ENCODE data around the gene DMAC1. TPM values are rescaled to one million over a fixed set of nuclear protein-coding genes. Genes with fewer than 3 reads are reported as not detected.

DMAC1 gene
- total and polyA plus RNA-seq, 12 donors, result 6.9 to 78.0 (median 31.0) TPM

- no peak for DNase-seq
- Histone ChIP-seq H3K27ac (no peak overlapping the region), H3K36me3 (replicated peaks in 1 of 2) (no peaks in the 10 kb centered on the region), H3K27me3 (no peaks in the 10 kb centered on the region), H3K4me3 (no peak overlapping the region), H3K9me3 (replicated peaks in 1 of 3) (no peaks in the 10 kb centered on the region), H3K4me1 (replicated peaks in 1 of 2) (no peaks in the 10 kb centered on the region)
- intact Hi-C loops (cut with DNase I), result no loop called here
- TF ChIP-seq, protein P1, sequence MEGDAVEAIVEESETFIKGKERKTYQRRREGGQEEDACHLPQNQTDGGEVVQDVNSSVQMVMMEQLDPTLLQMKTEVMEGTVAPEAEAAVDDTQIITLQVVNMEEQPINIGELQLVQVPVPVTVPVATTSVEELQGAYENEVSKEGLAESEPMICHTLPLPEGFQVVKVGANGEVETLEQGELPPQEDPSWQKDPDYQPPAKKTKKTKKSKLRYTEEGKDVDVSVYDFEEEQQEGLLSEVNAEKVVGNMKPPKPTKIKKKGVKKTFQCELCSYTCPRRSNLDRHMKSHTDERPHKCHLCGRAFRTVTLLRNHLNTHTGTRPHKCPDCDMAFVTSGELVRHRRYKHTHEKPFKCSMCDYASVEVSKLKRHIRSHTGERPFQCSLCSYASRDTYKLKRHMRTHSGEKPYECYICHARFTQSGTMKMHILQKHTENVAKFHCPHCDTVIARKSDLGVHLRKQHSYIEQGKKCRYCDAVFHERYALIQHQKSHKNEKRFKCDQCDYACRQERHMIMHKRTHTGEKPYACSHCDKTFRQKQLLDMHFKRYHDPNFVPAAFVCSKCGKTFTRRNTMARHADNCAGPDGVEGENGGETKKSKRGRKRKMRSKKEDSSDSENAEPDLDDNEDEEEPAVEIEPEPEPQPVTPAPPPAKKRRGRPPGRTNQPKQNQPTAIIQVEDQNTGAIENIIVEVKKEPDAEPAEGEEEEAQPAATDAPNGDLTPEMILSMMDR (IDR thresholded peaks at IDR 0.05), result no peak
- TF ChIP-seq POLR2A (IDR thresholded peaks at IDR 0.05), result no peak
These were observed 43.5 kb downstream of the DMAC1 start for GRCh38 chr9:7756088-7756487.

GRCh38 chr9:7752481-7752880 is 47.1 kb downstream of the DMAC1 start:
- H3K27me3 ChIP-seq, result no peaks in the 10 kb centered on the region
- 71 to 76% (median 75%) methylated on average over 2 of the region's 2 CpGs for WGBS, 4 donors
- H3K9me3 ChIP-seq (replicated peaks in 1 of 3), result no peaks in the 10 kb centered on the region
- intact Hi-C loops (cut with DNase I), result no loop called here
- DNase-seq, result no peak
- TF ChIP-seq POLR2A (IDR thresholded peaks at IDR 0.05), result no peak
- TF ChIP-seq, protein P1 (IDR thresholded peaks at IDR 0.05), result no peak
- no peak overlapping the region for H3K27ac ChIP-seq
- H3K36me3 ChIP-seq (replicated peaks in 1 of 2), result no peaks in the 10 kb centered on the region
- H3K4me3 ChIP-seq, result no peak overlapping the region
- no peaks in the 10 kb centered on the region for H3K4me1 ChIP-seq (replicated peaks in 1 of 2)
